ENCODE results near the gene LDLRAD3. TPM values are rescaled to one million over a fixed set of nuclear protein-coding genes. Genes with fewer than 3 reads are reported as not detected.
"Not testable (repeated sequence)": the region's sequence is repeated elsewhere in the genome, so short reads cannot be mapped to it uniquely, and the experiment has no call there.

LDLRAD3 gene
- polyA plus RNA-seq, 10 donors, result 20.7 to 27.0 (median 23.5) TPM

GRCh38 chr11:36045945-36046344 lies 102.1 kb downstream of the LDLRAD3 start:
- DNase-seq, result not testable (repeated sequence)

- DNase-seq, result no peak
Observed at GRCh38 chr11:36046932-36047331, 103.1 kb downstream of the LDLRAD3 start.

- DNase-seq, result no peak
Observed at GRCh38 chr11:36047344-36047743, 103.5 kb downstream of the LDLRAD3 start.

GRCh38 chr11:36048496-36049247 lies 104.8 kb downstream of the LDLRAD3 start:
- no peak for DNase-seq

GRCh38 chr11:36051235-36052144 lies 107.6 kb downstream of the LDLRAD3 start:
- DNase-seq, result no peak

- no peak for DNase-seq
Observed at GRCh38 chr11:36053281-36053680, 109.4 kb downstream of the LDLRAD3 start.

GRCh38 chr11:36053862-36054261 lies 110.0 kb downstream of the LDLRAD3 start:
- DNase-seq, result peak in 1 of 3 donors; percentile 69

- no peak for DNase-seq
Observed at GRCh38 chr11:36054628-36055027, 110.8 kb downstream of the LDLRAD3 start.

- DNase-seq, result no peak
Observed at GRCh38 chr11:36056160-36056751, 112.4 kb downstream of the LDLRAD3 start.

GRCh38 chr11:36057379-36058042 lies 113.6 kb downstream of the LDLRAD3 start:
- peak in 2 of 3 donors; percentile 68 to 86 for DNase-seq

GRCh38 chr11:36059660-36060059 lies 115.8 kb downstream of the LDLRAD3 start:
- no peak for DNase-seq

- DNase-seq, result no peak
Observed at GRCh38 chr11:36060926-36061325, 117.1 kb downstream of the LDLRAD3 start.

GRCh38 chr11:36061471-36061870 lies 117.6 kb downstream of the LDLRAD3 start:
- no peak for DNase-seq

- no peak for DNase-seq
Observed at GRCh38 chr11:36062796-36063365, 119.0 kb downstream of the LDLRAD3 start.

- no peak for DNase-seq
Observed at GRCh38 chr11:36065436-36065835, 121.6 kb downstream of the LDLRAD3 start.

GRCh38 chr11:36066891-36067290 lies 123.0 kb downstream of the LDLRAD3 start:
- DNase-seq, result no peak

GRCh38 chr11:36069576-36070212 lies 125.8 kb downstream of the LDLRAD3 start:
- no peak for DNase-seq

GRCh38 chr11:36070213-36070953 lies 126.5 kb downstream of the LDLRAD3 start:
- no peak for DNase-seq

GRCh38 chr11:36070954-36071330 lies 127.1 kb downstream of the LDLRAD3 start:
- no peak for DNase-seq

GRCh38 chr11:36071917-36072500 lies 128.1 kb downstream of the LDLRAD3 start:
- DNase-seq, result no peak

Measured in muscle of back (tissue), 11 donors.